A549 treated with DMSO at 1 μM for 4 hours (cell line): ENCODE results near the gene PLEKHA1. TPM values are rescaled to one million over a fixed set of nuclear protein-coding genes. Genes with fewer than 3 reads are reported as not detected.

Experiments
- total RNA-seq: library from RNA; stranded (reverse); fragments of 200-300 nt; extraction: Qiagen RNA extraction; gene quantifications from 5 replicates; pipeline ENCODE4 v1.2.3, GENCODE V29; 2022; ENCODE audit warnings: low read depth

Gene PLEKHA1
- total RNA-seq = 17.7 to 28.1 TPM (median 23.5 TPM) in 5 replicates

GRCh38 chr10:122374237-122374858 is at the start of gene PLEKHA1:
PLEKHA1 (plus strand) TSS chr10:122374708; CDS start chr10:122393201, 18,493 bp downstream.

DNA sequence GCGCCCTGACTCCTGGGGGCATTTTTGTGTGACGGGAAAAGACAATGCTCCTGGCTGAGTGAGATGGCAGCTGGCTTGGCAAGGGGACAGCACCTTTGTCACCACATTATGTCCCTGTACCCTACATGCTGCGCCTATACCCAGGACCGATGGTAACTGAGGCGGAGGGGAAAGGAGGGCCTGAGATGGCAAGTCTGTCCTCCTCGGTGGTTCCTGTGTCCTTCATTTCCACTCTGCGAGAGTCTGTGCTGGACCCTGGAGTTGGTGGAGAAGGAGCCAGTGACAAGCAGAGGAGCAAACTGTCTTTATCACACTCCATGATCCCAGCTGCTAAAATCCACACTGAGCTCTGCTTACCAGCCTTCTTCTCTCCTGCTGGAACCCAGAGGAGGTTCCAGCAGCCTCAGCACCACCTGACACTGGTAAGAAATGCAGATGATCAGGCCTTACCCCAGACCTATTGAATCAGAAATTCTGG is 80.1 kb downstream of the PLEKHA1 start, which contains the start of gene ARMS2:
TSS of gene ARMS2 (plus strand) at position 51 of the 478 bp plus-strand sequence. CDS start at position 126, 75 bp downstream.

GRCh38 chr10:122461367-122461728 is 86.8 kb downstream of the PLEKHA1 start, which contains the start of gene HTRA1:
HTRA1 (plus strand) TSS chr10:122461553; CDS start chr10:122461653, 100 bp downstream.

Other genes with a start within 250 kb of the PLEKHA1 start
- gene BTBD16, start 103.4 kb upstream of the PLEKHA1 start, total RNA-seq = 0.44 to 1.5 TPM (median 0.59 TPM) in 5 replicates
- 0.13 TPM in 1 of 5 replicates, not detected in the others for gene ARMS2, start 79.9 kb downstream of the PLEKHA1 start, total RNA-seq
- 48.8 to 64.7 TPM (median 56.3 TPM) in 5 replicates for gene HTRA1, start 86.8 kb downstream of the PLEKHA1 start, total RNA-seq
- gene DMBT1, start 186.0 kb downstream of the PLEKHA1 start, total RNA-seq = 0.03 to 0.06 TPM (median 0.04 TPM) in 4 of 5 replicates, not detected in the other